Astrocyte (in vitro differentiated cells and primary cell): ENCODE data around the gene S100B.

Experiments
- EZH2 ChIP-seq: IDR thresholded peaks from 2 replicates; pipeline ENCODE4 v1.6.1; 2012; ENCODE audit warnings: mild to moderate bottlenecking, low read length, inconsistent platforms; ENCODE audit not compliant: insufficient read depth
- TF ChIP-seq, protein P1 (sequence below): IDR thresholded peaks from 2 replicates; pipeline ENCODE4 v1.5.1; 2011; ENCODE audit warnings: low read depth, mild to moderate bottlenecking, inconsistent platforms, low read length, moderate library complexity; ENCODE audit not compliant: insufficient read depth

DNA sequence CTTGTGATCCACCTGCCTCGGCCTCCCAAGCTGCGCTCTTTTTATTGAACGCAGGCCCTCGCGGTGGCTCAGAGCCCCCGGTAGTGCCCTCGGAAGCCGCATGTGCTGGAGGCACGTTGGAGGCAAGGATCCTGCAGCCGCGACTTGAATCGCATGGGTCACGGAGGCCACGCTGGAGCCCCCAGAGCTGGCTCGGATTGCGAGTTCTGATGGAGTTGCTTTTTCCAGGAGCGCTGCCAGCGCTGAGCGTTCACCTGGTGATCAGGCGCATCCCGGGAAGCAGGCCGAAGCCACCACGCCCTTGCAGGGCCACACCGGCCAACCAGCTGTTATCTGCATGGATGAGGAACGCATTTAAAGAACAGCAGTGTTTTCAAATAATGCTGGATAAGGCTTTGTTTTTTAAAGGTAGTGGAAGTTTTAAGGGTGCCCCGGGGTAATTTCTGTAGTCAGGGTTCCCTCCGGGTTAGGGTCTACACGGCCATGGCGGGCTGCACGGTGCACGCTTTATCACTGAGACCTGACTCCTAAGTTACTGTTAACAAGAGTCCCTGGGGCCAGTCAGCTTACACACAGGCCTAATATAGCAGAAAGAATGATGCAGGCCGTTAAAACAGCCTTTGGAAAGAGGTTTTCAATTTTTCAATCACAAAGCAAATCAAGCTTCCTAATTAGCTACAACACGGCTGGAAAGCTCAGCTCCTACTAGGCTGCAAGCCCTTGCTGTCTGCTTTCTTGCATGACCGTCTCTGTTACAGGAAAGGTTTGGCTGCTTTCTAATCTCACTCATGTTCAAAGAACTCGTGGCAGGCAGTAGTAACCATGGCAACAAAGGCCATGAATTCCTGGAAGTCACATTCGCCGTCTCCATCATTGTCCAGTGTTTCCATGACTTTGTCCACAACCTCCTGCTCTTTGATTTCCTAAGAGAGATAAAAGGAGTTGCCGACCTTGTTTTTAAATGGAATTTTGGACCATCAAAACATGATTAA lies 6.0 kb downstream of the S100B start:
- TF ChIP-seq, protein P1, sequence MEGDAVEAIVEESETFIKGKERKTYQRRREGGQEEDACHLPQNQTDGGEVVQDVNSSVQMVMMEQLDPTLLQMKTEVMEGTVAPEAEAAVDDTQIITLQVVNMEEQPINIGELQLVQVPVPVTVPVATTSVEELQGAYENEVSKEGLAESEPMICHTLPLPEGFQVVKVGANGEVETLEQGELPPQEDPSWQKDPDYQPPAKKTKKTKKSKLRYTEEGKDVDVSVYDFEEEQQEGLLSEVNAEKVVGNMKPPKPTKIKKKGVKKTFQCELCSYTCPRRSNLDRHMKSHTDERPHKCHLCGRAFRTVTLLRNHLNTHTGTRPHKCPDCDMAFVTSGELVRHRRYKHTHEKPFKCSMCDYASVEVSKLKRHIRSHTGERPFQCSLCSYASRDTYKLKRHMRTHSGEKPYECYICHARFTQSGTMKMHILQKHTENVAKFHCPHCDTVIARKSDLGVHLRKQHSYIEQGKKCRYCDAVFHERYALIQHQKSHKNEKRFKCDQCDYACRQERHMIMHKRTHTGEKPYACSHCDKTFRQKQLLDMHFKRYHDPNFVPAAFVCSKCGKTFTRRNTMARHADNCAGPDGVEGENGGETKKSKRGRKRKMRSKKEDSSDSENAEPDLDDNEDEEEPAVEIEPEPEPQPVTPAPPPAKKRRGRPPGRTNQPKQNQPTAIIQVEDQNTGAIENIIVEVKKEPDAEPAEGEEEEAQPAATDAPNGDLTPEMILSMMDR = no peak
- no peak for TF ChIP-seq EZH2
